H1 (cell line): ENCODE data around the gene UBR3. TPM values are rescaled to one million over a fixed set of nuclear protein-coding genes. Genes with fewer than 3 reads are reported as not detected.

Source experiments
- CTCF ChIA-PET: fragments of 300-600 bp; sonication (Branson Sonifier 250); formaldehyde crosslinking; loops from one replicate; lab custom pipeline; 2021; ENCODE audit not compliant: partially characterized antibody; lab: Charles Lee
- POLR2A ChIA-PET: fragments of 300-600 bp; sonication (Branson Sonifier 250); formaldehyde crosslinking; loops from one replicate; lab custom pipeline; 2021; ENCODE audit warnings: inconsistent platforms; ENCODE audit not compliant: partially characterized antibody; lab: Charles Lee
- DNase-seq, 2 experiments: peaks; one replicate each; pipeline versions ENCODE4 v3.0.0 to v3.0.0-alpha.2; 2010 to 2022; ENCODE audit warnings: low spot score in 2 of 2, low read depth in 1 of 2, mixed read lengths in 1 of 2
- FAIRE-seq: peaks from 2 replicates; lab custom pipeline; 2011; peaks lifted over from hg19 to GRCh38; lab: Jason Lieb, UNC
- H2AFZ ChIP-seq: 2 replicates; pipeline ENCODE4 v1.8.1; 2012; ENCODE audit warnings: low read length, inconsistent platforms
- H2AK5ac ChIP-seq: 2 replicates; pipeline ENCODE4 v1.6.1; 2013; ENCODE audit warnings: low read depth, low read length
- H2BK120ac ChIP-seq: replicated peaks from 2 replicates; pipeline ENCODE3; 2013; ENCODE audit warnings: low read depth, low read length, inconsistent platforms
- H2BK12ac ChIP-seq: 2 replicates; pipeline ENCODE4 v1.6.1; 2013; ENCODE audit warnings: low read depth, low read length
- H2BK15ac ChIP-seq: 2 replicates; pipeline ENCODE4 v1.6.1; 2013; ENCODE audit warnings: low read length
- H2BK20ac ChIP-seq: 2 replicates; pipeline ENCODE4 v1.6.1; 2013; ENCODE audit warnings: low read length
- H2BK5ac ChIP-seq: 2 replicates; pipeline ENCODE4 v1.6.1; 2013; ENCODE audit warnings: low read depth, low read length
- H3K14ac ChIP-seq: 2 replicates; pipeline ENCODE4 v1.6.1; 2013; ENCODE audit warnings: inconsistent platforms; ENCODE audit not compliant: insufficient read length
- H3K18ac ChIP-seq: 2 replicates; pipeline ENCODE4 v1.6.1; 2013; ENCODE audit warnings: low read length; ENCODE audit errors: extremely low read depth
- H3K23ac ChIP-seq: 2 replicates; pipeline ENCODE4 v1.6.1; 2013; ENCODE audit warnings: inconsistent platforms; ENCODE audit not compliant: insufficient read length
- H3K23me2 ChIP-seq: 2 replicates; pipeline ENCODE4 v1.6.1; 2013; ENCODE audit warnings: low read depth, low read length
- H3K27ac ChIP-seq: 2 replicates; pipeline ENCODE4 v1.6.1; 2011; ENCODE audit warnings: low read depth, low read length, inconsistent platforms
- H3K27me3 ChIP-seq, 4 experiments: replicated peaks in 1 of 4; 1 replicate in 1 of 4; 2 replicates in 3 of 4; pipeline versions ENCODE4 v1.6.1 to v1.8.1; 2011 to 2013; ENCODE audit warnings: low read length in 3 of 4, mild to moderate bottlenecking in 3 of 4, inconsistent platforms in 2 of 4, mixed read lengths in 2 of 4, moderate library complexity in 1 of 4; ENCODE audit not compliant: control insufficient read depth in 3 of 4, insufficient read depth in 3 of 4; ENCODE audit errors: extremely low read depth in 1 of 4
- H3K36me3 ChIP-seq, 4 experiments: 2 replicates each; pipeline versions ENCODE4 v1.6.1 to v1.8.1; 2011 to 2013; ENCODE audit warnings: mild to moderate bottlenecking in 4 of 4, low read length in 3 of 4, moderate library complexity in 2 of 4, control low read depth in 1 of 4, inconsistent platforms in 1 of 4; ENCODE audit not compliant: insufficient read depth in 4 of 4, control insufficient read depth in 2 of 4
- H3K4ac ChIP-seq: replicated peaks from 2 replicates; pipeline ENCODE3; 2013; ENCODE audit warnings: low read length, low read depth, mixed read lengths, inconsistent platforms; ENCODE audit not compliant: insufficient read length
- H3K4me1 ChIP-seq, 4 experiments: replicated peaks in 1 of 4; 1 replicate in 1 of 4; 2 replicates in 3 of 4; pipeline versions ENCODE4 v1.6.1 to v1.8.1; 2011 to 2013; ENCODE audit warnings: low read length in 3 of 4, inconsistent platforms in 2 of 4, mixed read lengths in 1 of 4; ENCODE audit not compliant: insufficient read depth in 4 of 4, control insufficient read depth in 3 of 4
- H3K4me2 ChIP-seq, 2 experiments: 2 replicates each; pipeline versions ENCODE4 v1.6.1 to v1.8.1; 2011 to 2013; ENCODE audit warnings: low read depth in 2 of 2, low read length in 2 of 2, control low read depth in 1 of 2, inconsistent platforms in 1 of 2, mild to moderate bottlenecking in 1 of 2; ENCODE audit not compliant: insufficient read depth in 1 of 2
- H3K4me3 ChIP-seq, 4 experiments: fragments of 200-600, 300-600 bp in 1 of 4; sonication (generic), shearing (Covaris generic), sonication (Bioruptor Twin) in 1 of 4; 2 replicates each; pipeline versions ENCODE4 v1.5.1 to v1.8.1; 2011 to 2016; ENCODE audit warnings: low read length in 4 of 4, low read depth in 3 of 4, control low read depth in 2 of 4, inconsistent platforms in 2 of 4, mild to moderate bottlenecking in 2 of 4, mixed read lengths in 1 of 4, moderate library complexity in 1 of 4; ENCODE audit not compliant: insufficient read depth in 2 of 4; ENCODE audit errors: extremely low read depth in 1 of 4
- H3K56ac ChIP-seq: replicated peaks from 2 replicates; pipeline ENCODE3; 2013; ENCODE audit warnings: low read depth, mild to moderate bottlenecking, mixed read lengths, low read length, inconsistent platforms; ENCODE audit not compliant: insufficient read length
- H3K79me1 ChIP-seq: 2 replicates; pipeline ENCODE4 v1.6.1; 2013; ENCODE audit warnings: low read depth, low read length, control low read depth
- H3K79me2 ChIP-seq, 2 experiments: 2 replicates each; pipeline versions ENCODE4 v1.6.1 to v1.8.1; 2012 to 2013; ENCODE audit warnings: low read length in 2 of 2, mild to moderate bottlenecking in 2 of 2, inconsistent platforms in 1 of 2; ENCODE audit not compliant: insufficient read depth in 2 of 2, control insufficient read depth in 1 of 2
- H3K9ac ChIP-seq, 4 experiments: replicated peaks in 1 of 4; 1 replicate in 1 of 4; 2 replicates in 3 of 4; pipeline versions ENCODE4 v1.6.1 to v1.8.1; 2011 to 2013; ENCODE audit warnings: low read depth in 3 of 4, low read length in 3 of 4, control low read depth in 2 of 4, mild to moderate bottlenecking in 2 of 4, moderate library complexity in 2 of 4, inconsistent platforms in 1 of 4; ENCODE audit errors: extremely low read depth in 1 of 4
- H3K9me3 ChIP-seq, 2 experiments: 2 replicates each; pipeline versions ENCODE4 v1.6.1 to v1.8.1; 2012 to 2013; ENCODE audit warnings: mild to moderate bottlenecking in 2 of 2, moderate library complexity in 2 of 2, control low read depth in 1 of 2, inconsistent platforms in 1 of 2, low read depth in 1 of 2, low read length in 1 of 2, mixed read lengths in 1 of 2; ENCODE audit not compliant: insufficient read depth in 2 of 2
- H4K20me1 ChIP-seq, 2 experiments: replicated peaks in 1 of 2; 2 replicates each; pipeline versions ENCODE3 to v1.8.1; 2011 to 2013; ENCODE audit warnings: inconsistent platforms in 2 of 2, low read length in 2 of 2, mild to moderate bottlenecking in 1 of 2; ENCODE audit not compliant: insufficient read depth in 2 of 2, control insufficient read depth in 1 of 2
- H4K5ac ChIP-seq: 2 replicates; pipeline ENCODE4 v1.6.1; 2013; ENCODE audit warnings: low read length, low read depth, mixed read lengths, inconsistent platforms; ENCODE audit not compliant: insufficient read length
- H4K8ac ChIP-seq: 2 replicates; pipeline ENCODE4 v1.8.0; 2013; ENCODE audit warnings: mild to moderate bottlenecking, moderate library complexity, low read length, inconsistent platforms; ENCODE audit not compliant: insufficient read depth; ENCODE audit errors: extremely low read depth
- H4K91ac ChIP-seq: replicated peaks from 2 replicates; pipeline ENCODE3; 2013; ENCODE audit warnings: low read length, mixed read lengths, inconsistent platforms; ENCODE audit not compliant: insufficient read length
- ATF3 ChIP-seq: IDR thresholded peaks from 2 replicates; pipeline ENCODE4 v1.6.1; 2011; ENCODE audit warnings: low read depth, mild to moderate bottlenecking, low read length; ENCODE audit not compliant: insufficient read depth
- KDM4A ChIP-seq: IDR thresholded peaks from one replicate; pipeline ENCODE4 v1.7.1; 2012; ENCODE audit warnings: low read depth, mild to moderate bottlenecking, moderate library complexity, low read length, inconsistent platforms; ENCODE audit not compliant: severe bottlenecking
- KDM5A ChIP-seq: fragments of 200-600 bp; IDR thresholded peaks from 2 replicates; pipeline ENCODE4 v1.7.1; 2012; ENCODE audit warnings: mild to moderate bottlenecking, low read length, inconsistent platforms, mixed read lengths
- WGBS, 2 experiments: shearing (Covaris generic) in 1 of 2; methylation state at CpG; one replicate each; pipeline versions ENCODE4 v1.1.6 to v1.1.7; 2013 to 2015; ENCODE audit warnings: low lambda C conversion rate in 2 of 2, mixed read lengths in 2 of 2, inconsistent platforms in 1 of 2, low coverage in 1 of 2, missing lambda C conversion rate in 1 of 2; ENCODE audit not compliant: insufficient replicate concordance in 2 of 2, insufficient coverage in 1 of 2, insufficient read length in 1 of 2; ENCODE audit errors: extremely low coverage in 1 of 2, missing lambda C conversion rate in 1 of 2; 5-methylcytosine and 5-hydroxymethylcytosine counted together
- polyA plus RNA-seq, 7 experiments: library from polyadenylated mRNA; depleted of rRNA in 3 of 7; stranded (reverse) in 5 of 7; unstranded in 2 of 7; fragments of >200 nt in 5 of 7; fragments of 200-250 nt in 2 of 7; gene quantifications; 1 replicate in 5 of 7; 2 replicates in 1 of 7; 4 replicates in 1 of 7; pipeline versions ENCODE4 v1.2.1 to v1.2.3, GENCODE V29; 2011 to 2013; ENCODE audit warnings: missing spikeins in 2 of 7, mixed read lengths in 2 of 7
- total RNA-seq: library from RNA; stranded (reverse); fragmentation: NEBNext Ultra II Directional; extraction: Animal tissue kit (Norgen Biotek cat#: 25700); gene quantifications from 2 replicates; pipeline ENCODE4 v1.2.1, GENCODE V29; 2021

Gene UBR3
- total and polyA plus RNA-seq, 2 of the 8 experiments (the other 6 are each of a cell fraction or from before 2014, with no cell fraction given), result 3.7 to 17.7 TPM

- H2AK5ac ChIP-seq, result no peak overlapping the region
- H3K4me1 ChIP-seq, result peaks cover 0 to 3% (median 1%) of the 10 kb centered on the region in 4 experiments; a peak in 2 of 7 replicates
- H4K20me1 ChIP-seq, result no peaks in the 10 kb centered on the region
- no peak overlapping the region for H4K91ac ChIP-seq
- no peak overlapping the region for H2BK20ac ChIP-seq
- no peak overlapping the region for H3K4me2 ChIP-seq
- H3K23ac ChIP-seq, result no peak overlapping the region
- H3K9me3 ChIP-seq, result no peaks in the 10 kb centered on the region
- H3K4ac ChIP-seq, result no peak overlapping the region
- peaks cover 2 to 56% (median 21%) of the 10 kb centered on the region in 4 experiments; a peak in 6 of 8 replicates for H3K36me3 ChIP-seq
- no peak overlapping the region for H2BK120ac ChIP-seq
- H3K79me2 ChIP-seq, result peaks cover 0 to 10% of the 10 kb centered on the region in 2 experiments; a peak in 2 of 4 replicates
- no peak overlapping the region for H3K14ac ChIP-seq
- H3K27ac ChIP-seq, result no peak overlapping the region
- H2BK12ac ChIP-seq, result no peak overlapping the region
- no peaks in the 10 kb centered on the region for H3K27me3 ChIP-seq
- POLR2A ChIA-PET, result interaction anchor here (1.2 to 1.7 kb wide), 3 partner anchors 10 to 19 kb away, joined by 3 to 5 read pairs (median 3); no protein-coding TSS in a partner anchor
- H2BK15ac ChIP-seq, result no peak overlapping the region
- no peak for DNase-seq
- H3K4me3 ChIP-seq, result no peak overlapping the region
- no peak overlapping the region for H4K5ac ChIP-seq
- H2BK5ac ChIP-seq, result no peak overlapping the region
- CTCF ChIA-PET, result interaction anchor here (0.9 to 1.8 kb wide), 3 partner anchors 10 to 130 kb away, joined by 3 to 5 read pairs (median 3); no protein-coding TSS in a partner anchor
- H3K56ac ChIP-seq, result no peak overlapping the region
- H3K9ac ChIP-seq, result no peak overlapping the region
- no peak overlapping the region for H2AFZ ChIP-seq
- H4K8ac ChIP-seq, result no peak overlapping the region
- peaks cover 2% of the 10 kb centered on the region; the same call in 1 of the 2 replicates for H3K79me1 ChIP-seq
- FAIRE-seq, result no peak
- 88% methylated on average over 1 of the region's 1 CpG; no CpG with 5 or more reads in 1 of the 2 experiments for WGBS, 2 experiments
- no peak overlapping the region for H3K18ac ChIP-seq
- H3K23me2 ChIP-seq, result peaks cover 3% of the 10 kb centered on the region; the same call in 1 of the 2 replicates
- TF ChIP-seq KDM5A, result no peak
- no peak for TF ChIP-seq ATF3
- no peak for TF ChIP-seq KDM4A
Measured at GRCh38 chr2:169819106-169819505, 8.1 kb upstream of the UBR3 start.
